SK-N-SH treated with all-trans-retinoic acid at 6 μM for 48 hours (cell line): ENCODE results near the gene RASD2.

ENCODE experiments used
- ARNTL ChIP-seq: fragments of 450-650 bp; formaldehyde crosslinking; IDR thresholded peaks from 2 replicates; pipeline ENCODE4 v1.5.0; 2020; ENCODE audit warnings: low read depth, mild to moderate bottlenecking, moderate library complexity, borderline replicate concordance
- CREB5 ChIP-seq: fragments of 250-450 bp; sonication (Bioruptor Pico); IDR thresholded peaks from 2 replicates; pipeline ENCODE4 v1.5.1; 2020; ENCODE audit warnings: low read depth, mild to moderate bottlenecking, moderate library complexity
- CSRNP3 ChIP-seq: fragments of 250-450 bp; sonication (Bioruptor Pico); IDR thresholded peaks from 2 replicates; pipeline ENCODE4 v1.5.1; 2021; ENCODE audit warnings: mild to moderate bottlenecking, moderate library complexity
- ESRRG ChIP-seq: fragments of 250-450 bp; sonication (Bioruptor Pico); IDR thresholded peaks from 2 replicates; pipeline ENCODE4 v1.6.1; 2021; ENCODE audit warnings: mild to moderate bottlenecking
- OSR1 ChIP-seq: fragments of 250-450 bp; sonication (Bioruptor Pico); IDR thresholded peaks from 2 replicates; pipeline ENCODE4 v1.8.0; 2022; ENCODE audit warnings: moderate library complexity, mild to moderate bottlenecking, inconsistent platforms
- PATZ1 ChIP-seq: fragments of 250-450 bp; sonication (Bioruptor Pico); IDR thresholded peaks from 2 replicates; pipeline ENCODE4 v1.8.0; 2020; ENCODE audit warnings: mild to moderate bottlenecking, moderate library complexity, borderline replicate concordance
- POU6F1 ChIP-seq: fragments of 250-450 bp; sonication (Bioruptor Pico); IDR thresholded peaks from 2 replicates; pipeline ENCODE4 v1.8.0; 2021; ENCODE audit warnings: low read depth, mild to moderate bottlenecking, moderate library complexity, borderline replicate concordance
- PPARA ChIP-seq: fragments of 250-450 bp; sonication (Bioruptor Pico); IDR thresholded peaks from 2 replicates; pipeline ENCODE4 v1.5.0; 2020; ENCODE audit warnings: mild to moderate bottlenecking, borderline replicate concordance
- RARB ChIP-seq: fragments of 250-450 bp; sonication (Bioruptor Pico); IDR thresholded peaks from 2 replicates; pipeline ENCODE4 v1.8.0; 2021; ENCODE audit warnings: mild to moderate bottlenecking, moderate library complexity

GRCh38 chr22:35534091-35534490, 6.5 kb upstream of the RASD2 start:
- TF ChIP-seq PATZ1 (CRISPR knock-in tag) (no peak), PPARA (CRISPR knock-in tag) (no peak), POU6F1 (CRISPR knock-in tag) (no peak), RARB (no peak), ESRRG (CRISPR knock-in tag) (no peak), CREB5 (no peak), ARNTL (CRISPR knock-in tag) (no peak), OSR1 (CRISPR knock-in tag) (no peak), CSRNP3 (CRISPR knock-in tag) (no peak)
